Heart left ventricle (tissue), 13 donors: ENCODE measurements around the gene ALK.

Source experiments
- POLR2A ChIP-seq, 2 donors: fragments of 450-650 bp; IDR thresholded peaks; one replicate each; pipeline ENCODE4 v1.6.1; 2017; ENCODE audit warnings: antibody characterized with exemption in 2 of 2, mild to moderate bottlenecking in 2 of 2, moderate library complexity in 2 of 2
- TF ChIP-seq, protein P1 (sequence below), 12 donors: fragments of 200-600 bp; sonication (generic) in 4 of 12; IDR thresholded peaks; one replicate each; pipeline versions ENCODE4 v1.5.0 to v1.8.0; 2018 to 2022; ENCODE audit warnings: antibody characterized with exemption in 12 of 12, mild to moderate bottlenecking in 5 of 12
- donor health status: ischemic (EF 13 %, LVEDD 7.1; RV severe dilation, severe dysfunction).
- donor health status: DM: no; HTN: yes; CAD: no.
- donor health status: DM: no; HTN: no; CAD: no.
- donor health status: ischemic (EF 25% LVEDD 6.9; RV normal size, moderate dysfunction).
- donor health status: ischemic (EF 25% LVEDD 5.7; RV mildly dilated, moderate dysfunction).
- donor health status: ischemic (EF 35%, LVEDD 5.7; RV mildly dilated, moderate dysfunction).
- donor health status: nonischemic (EF 11% LVEDD 7.7; RV severe dilation, severe dysfunction).
- donor health status: DM: yes; HTN: yes; CAD: no.
- donor health status: PGD.
- donor health status: ischemic (EF 29% LVEDD 5.4; RV normal size, mild dysfunction).
- donor health status: nonischemic (EF 23%, LVEDD 6.1; RV moderate dilation, normal function).

DNA sequence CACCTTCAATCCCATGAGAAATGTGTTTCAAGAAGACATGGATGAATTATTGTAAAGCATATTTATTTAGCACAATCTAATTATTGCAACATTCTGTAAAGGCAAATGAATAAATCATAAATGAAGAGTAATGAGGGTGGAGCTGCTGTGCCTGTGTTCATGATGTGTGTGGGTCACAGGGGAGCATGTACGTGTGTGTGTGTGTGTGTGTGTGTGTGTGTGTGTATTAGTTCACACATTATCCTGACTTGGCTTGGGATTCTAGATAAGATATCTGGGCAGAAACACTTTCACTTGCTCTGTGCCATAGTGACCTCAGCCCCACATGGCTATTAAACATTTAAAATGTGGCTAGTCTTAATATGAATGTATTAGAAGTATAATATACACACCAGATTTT lies 361.8 kb downstream of the ALK start:
- TF ChIP-seq, protein P1, sequence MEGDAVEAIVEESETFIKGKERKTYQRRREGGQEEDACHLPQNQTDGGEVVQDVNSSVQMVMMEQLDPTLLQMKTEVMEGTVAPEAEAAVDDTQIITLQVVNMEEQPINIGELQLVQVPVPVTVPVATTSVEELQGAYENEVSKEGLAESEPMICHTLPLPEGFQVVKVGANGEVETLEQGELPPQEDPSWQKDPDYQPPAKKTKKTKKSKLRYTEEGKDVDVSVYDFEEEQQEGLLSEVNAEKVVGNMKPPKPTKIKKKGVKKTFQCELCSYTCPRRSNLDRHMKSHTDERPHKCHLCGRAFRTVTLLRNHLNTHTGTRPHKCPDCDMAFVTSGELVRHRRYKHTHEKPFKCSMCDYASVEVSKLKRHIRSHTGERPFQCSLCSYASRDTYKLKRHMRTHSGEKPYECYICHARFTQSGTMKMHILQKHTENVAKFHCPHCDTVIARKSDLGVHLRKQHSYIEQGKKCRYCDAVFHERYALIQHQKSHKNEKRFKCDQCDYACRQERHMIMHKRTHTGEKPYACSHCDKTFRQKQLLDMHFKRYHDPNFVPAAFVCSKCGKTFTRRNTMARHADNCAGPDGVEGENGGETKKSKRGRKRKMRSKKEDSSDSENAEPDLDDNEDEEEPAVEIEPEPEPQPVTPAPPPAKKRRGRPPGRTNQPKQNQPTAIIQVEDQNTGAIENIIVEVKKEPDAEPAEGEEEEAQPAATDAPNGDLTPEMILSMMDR (IDR thresholded peaks at IDR 0.05): no peak
- no peak for TF ChIP-seq POLR2A (IDR thresholded peaks at IDR 0.05)
